Upper lobe of right lung (tissue), 1 donor: ENCODE data around the gene GAS5. TPM values are rescaled to one million over a fixed set of nuclear protein-coding genes. Genes with fewer than 3 reads are reported as not detected.

Experiments used
- ATAC-seq: fragments of 200-7000 bp; cut with Tn5 transposase; one replicate; pipeline ENCODE4 v1.9.1; 2020; ENCODE audit warnings: mild to moderate bottlenecking, moderate library complexity
- DNase-seq: peaks from one replicate; pipeline ENCODE4 v3.0.0-alpha.2; 2020
- H3K27ac ChIP-seq: fragments of 200-600 bp; one replicate; pipeline ENCODE4 v1.8.0; 2022
- H3K27me3 ChIP-seq: fragments of 200-600 bp; one replicate; pipeline ENCODE4 v1.8.0; 2022; ENCODE audit warnings: mild to moderate bottlenecking
- H3K36me3 ChIP-seq: fragments of 200-600 bp; one replicate; pipeline ENCODE4 v1.8.0; 2022
- H3K4me1 ChIP-seq: fragments of 200-600 bp; one replicate; pipeline ENCODE4 v1.8.0; 2022
- H3K4me3 ChIP-seq: fragments of 200-600 bp; one replicate; pipeline ENCODE4 v1.8.0; 2022; ENCODE audit warnings: mild to moderate bottlenecking
- H3K9me3 ChIP-seq: fragments of 200-600 bp; one replicate; pipeline ENCODE4 v1.8.0; 2022
- CTCF ChIP-seq: fragments of 200-600 bp; IDR thresholded peaks from one replicate; pipeline ENCODE4 v1.8.0; 2022; ENCODE audit warnings: antibody characterized with exemption
- intact Hi-C: fragments of 100-400 bp; cut with DNase I; formaldehyde crosslinking; loops from one replicate; pipeline ENCODE4 v1.11.0; 2022
- total RNA-seq: library from RNA; stranded (reverse); fragmentation: NEBNext Ultra II Directional; extraction: Animal tissue kit (Norgen Biotek cat#: 25700); gene quantifications from one replicate; pipeline ENCODE4 v1.2.1, GENCODE V29; 2021
- donor health status: DM: no; HTN: yes; CAD: no; lungs with severe emphysema.

GAS5 gene
- total RNA-seq, 1 donor from 2014 or later: 310 TPM

GRCh38 chr1:173821680-173822079, 46.1 kb downstream of the GAS5 start:
- H3K4me1 ChIP-seq: peaks cover 3% of the 10 kb centered on the region
- TF ChIP-seq CTCF: no peak
- no peaks in the 10 kb centered on the region for H3K27me3 ChIP-seq
- ATAC-seq (no peak), DNase-seq (no peak)
- no peaks in the 10 kb centered on the region for H3K36me3 ChIP-seq
- no peak overlapping the region for H3K27ac ChIP-seq
- no peaks in the 10 kb centered on the region for H3K9me3 ChIP-seq
- H3K4me3 ChIP-seq: no peak overlapping the region
- intact Hi-C loops: loop anchor here (5.0 kb wide), 1 partner anchor 389 kb away; no protein-coding TSS in a partner anchor

- intact Hi-C loops: no loop called here
- ATAC-seq (no peak), DNase-seq (no peak)
- no peak for TF ChIP-seq CTCF
- Histone ChIP-seq H3K9me3 (no peaks in the 10 kb centered on the region), H3K4me1 (no peaks in the 10 kb centered on the region), H3K36me3 (no peaks in the 10 kb centered on the region), H3K4me3 (no peak overlapping the region), H3K27me3 (no peaks in the 10 kb centered on the region), H3K27ac (no peak overlapping the region)
These were observed 49.3 kb downstream of the GAS5 start for GRCh38 chr1:173818459-173818858.

Other genes with a start within 250 kb of the GAS5 start
- gene TEX50, start 232.7 kb downstream of the GAS5 start, total RNA-seq: not detected
- 0.87 TPM for gene ANKRD45, start 198.1 kb downstream of the GAS5 start, total RNA-seq
- gene KLHL20, start 153.0 kb downstream of the GAS5 start, total RNA-seq: 31.9 TPM
- 14.6 TPM for gene DARS2, start 43.3 kb downstream of the GAS5 start, total RNA-seq
- 4.3 TPM for gene CENPL, start 43.1 kb downstream of the GAS5 start, total RNA-seq
- gene ZBTB37, start 391 bp upstream of the GAS5 start, total RNA-seq: 14.7 TPM
- not detected for gene SERPINC1, start 49.3 kb upstream of the GAS5 start, total RNA-seq
- 36.5 TPM for gene RC3H1, start 154.4 kb upstream of the GAS5 start, total RNA-seq